ENCODE measurements around the gene GPBP1L1.

Gene GPBP1L1

GRCh38 chr1:45585110-45585426 is 101.3 kb downstream of the GPBP1L1 start:
- no peak for DNase-seq

GRCh38 chr1:45584351-45585109 is 101.8 kb downstream of the GPBP1L1 start:
- peak; percentile 87 for DNase-seq

- peak; percentile 90 for DNase-seq
These were observed 102.5 kb downstream of the GPBP1L1 start, which contains the start of gene NASP for GRCh38 chr1:45583666-45584350. TSS of gene NASP (plus strand) at chr1:45584041. CDS start at chr1:45584147, 106 bp downstream.

DNA sequence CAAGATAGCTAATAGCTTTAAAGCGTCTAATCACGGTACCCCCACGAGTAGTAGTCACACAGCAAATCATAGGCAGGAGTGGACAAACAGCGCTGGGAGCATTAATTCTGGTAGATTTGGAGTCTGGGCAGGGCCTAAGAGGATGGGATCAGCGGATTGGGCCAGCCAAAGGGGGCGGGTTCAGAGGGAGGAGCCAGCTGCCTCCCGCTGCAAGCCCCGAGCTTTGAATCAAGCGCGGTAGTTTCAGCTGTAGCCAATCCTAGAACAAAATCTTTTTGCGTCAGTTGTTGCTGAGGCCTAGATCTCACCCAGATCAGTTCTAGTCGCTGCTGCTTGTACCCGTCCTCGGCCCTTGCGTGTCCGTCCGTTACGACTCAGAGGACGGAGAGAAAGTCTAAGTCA is 103.1 kb downstream of the GPBP1L1 start:
- DNase-seq: peak; percentile 94

Measured in central memory CD4-positive, alpha-beta T cell (primary cell).